Suprapubic skin (tissue), 4 donors: ENCODE data around the gene PRRX1. TPM values are rescaled to one million over a fixed set of nuclear protein-coding genes. Genes with fewer than 3 reads are reported as not detected.

Source experiments
- DNase-seq, 2 donors: peaks; one replicate each; pipeline ENCODE4 v3.0.0-alpha.2; 2019; ENCODE audit warnings: low spot score in 2 of 2
- H3K27ac ChIP-seq: fragments of 200-600 bp; sonication (generic); one replicate; pipeline ENCODE4 v1.5.1; 2019
- H3K27me3 ChIP-seq: fragments of 200-600 bp; sonication (generic); one replicate; pipeline ENCODE4 v1.5.1; 2019
- H3K36me3 ChIP-seq: fragments of 200-600 bp; sonication (generic); one replicate; pipeline ENCODE4 v1.5.1; 2019
- H3K4me1 ChIP-seq: fragments of 200-600 bp; sonication (generic); one replicate; pipeline ENCODE4 v1.5.1; 2019
- H3K4me3 ChIP-seq: fragments of 200-600 bp; sonication (generic); one replicate; pipeline ENCODE4 v1.5.1; 2019; ENCODE audit warnings: mild to moderate bottlenecking
- H3K9me3 ChIP-seq: fragments of 200-600 bp; sonication (generic); one replicate; pipeline ENCODE4 v1.5.1; 2019
- EP300 ChIP-seq: sonication (generic); formaldehyde crosslinking; IDR thresholded peaks from one replicate; pipeline ENCODE4 v1.6.1; 2017; ENCODE audit warnings: antibody characterized with exemption
- POLR2A ChIP-seq, 2 donors: fragments of 450-650 bp; IDR thresholded peaks; one replicate each; pipeline ENCODE4 v1.6.1; 2017; ENCODE audit warnings: antibody characterized with exemption in 2 of 2, mild to moderate bottlenecking in 2 of 2, moderate library complexity in 2 of 2
- POLR2AphosphoS5 ChIP-seq, 3 donors: sonication (generic); formaldehyde crosslinking; IDR thresholded peaks; one replicate each; pipeline ENCODE4 v1.6.1; 2017; ENCODE audit warnings: antibody characterized with exemption in 3 of 3
- WGBS: methylation state at CpG from one replicate; pipeline ENCODE4 v1.1.5; 2018; 5-methylcytosine and 5-hydroxymethylcytosine counted together
- total RNA-seq, 4 donors: library from RNA; depleted of rRNA; stranded (reverse); fragments of >200 nt; gene quantifications; one replicate each; pipeline ENCODE4 v1.1.0, GENCODE V29; 2016
- TF ChIP-seq, protein P1 (sequence below), 2 donors: fragments of 200-600 bp in 1 of 2; fragments of 450-650 bp in 1 of 2; sonication (generic) in 1 of 2; IDR thresholded peaks; one replicate each; pipeline ENCODE4 v1.5.1; 2016 to 2019; ENCODE audit warnings: antibody characterized with exemption in 2 of 2, mild to moderate bottlenecking in 1 of 2, moderate library complexity in 1 of 2

Gene PRRX1
- total RNA-seq, 4 donors from 2014 or later = 14.7 to 32.5 (median 23.5) TPM

DNA sequence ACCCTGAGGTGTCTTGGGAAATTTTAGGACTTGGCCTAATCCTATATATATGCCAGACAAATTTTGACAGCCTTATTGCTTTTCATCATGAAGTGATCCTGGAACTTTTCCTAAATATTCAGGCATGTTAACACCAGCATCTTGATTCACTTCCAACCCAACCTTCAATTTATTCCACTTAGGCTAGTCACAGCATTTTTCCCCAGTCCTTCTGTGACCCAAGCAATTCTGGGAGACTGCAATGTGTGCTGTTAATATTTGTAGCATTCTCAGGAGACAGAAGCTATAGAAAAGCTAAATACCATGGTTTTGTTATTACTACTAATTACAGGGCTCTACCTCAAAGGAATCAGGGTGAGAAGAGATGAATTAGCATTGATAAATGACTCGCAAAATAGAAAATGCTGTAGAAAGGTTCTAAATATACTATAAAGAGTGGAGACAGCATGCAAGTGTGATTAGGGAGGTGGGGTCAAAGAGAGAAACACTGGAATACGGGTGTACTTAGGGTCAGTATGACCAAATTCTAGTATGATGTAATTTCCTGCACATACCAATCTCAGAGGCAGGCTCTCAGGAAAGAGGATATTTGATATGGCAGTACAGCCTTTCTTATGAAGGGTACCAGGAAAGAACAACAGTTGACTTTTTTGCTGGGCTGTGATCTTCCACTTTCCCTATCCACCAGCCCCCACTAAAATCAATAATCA is 29.1 kb downstream of the PRRX1 start:
- Histone ChIP-seq H3K4me1 (peaks cover 29% of the 10 kb centered on the region), H3K27me3 (no peaks in the 10 kb centered on the region), H3K36me3 (no peaks in the 10 kb centered on the region), H3K27ac (peak overlapping the region; percentile 44), H3K9me3 (no peaks in the 10 kb centered on the region), H3K4me3 (no peak overlapping the region)
- WGBS = 31% methylated on average over 2 of the region's 2 CpGs
- TF ChIP-seq POLR2A (IDR thresholded peaks at IDR 0.05) (no peak), EP300 (no peak), POLR2AphosphoS5 (IDR thresholded peaks at IDR 0.05) (no peak)
- TF ChIP-seq, protein P1, sequence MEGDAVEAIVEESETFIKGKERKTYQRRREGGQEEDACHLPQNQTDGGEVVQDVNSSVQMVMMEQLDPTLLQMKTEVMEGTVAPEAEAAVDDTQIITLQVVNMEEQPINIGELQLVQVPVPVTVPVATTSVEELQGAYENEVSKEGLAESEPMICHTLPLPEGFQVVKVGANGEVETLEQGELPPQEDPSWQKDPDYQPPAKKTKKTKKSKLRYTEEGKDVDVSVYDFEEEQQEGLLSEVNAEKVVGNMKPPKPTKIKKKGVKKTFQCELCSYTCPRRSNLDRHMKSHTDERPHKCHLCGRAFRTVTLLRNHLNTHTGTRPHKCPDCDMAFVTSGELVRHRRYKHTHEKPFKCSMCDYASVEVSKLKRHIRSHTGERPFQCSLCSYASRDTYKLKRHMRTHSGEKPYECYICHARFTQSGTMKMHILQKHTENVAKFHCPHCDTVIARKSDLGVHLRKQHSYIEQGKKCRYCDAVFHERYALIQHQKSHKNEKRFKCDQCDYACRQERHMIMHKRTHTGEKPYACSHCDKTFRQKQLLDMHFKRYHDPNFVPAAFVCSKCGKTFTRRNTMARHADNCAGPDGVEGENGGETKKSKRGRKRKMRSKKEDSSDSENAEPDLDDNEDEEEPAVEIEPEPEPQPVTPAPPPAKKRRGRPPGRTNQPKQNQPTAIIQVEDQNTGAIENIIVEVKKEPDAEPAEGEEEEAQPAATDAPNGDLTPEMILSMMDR (IDR thresholded peaks at IDR 0.05) = no peak
- no peak for DNase-seq

DNA sequence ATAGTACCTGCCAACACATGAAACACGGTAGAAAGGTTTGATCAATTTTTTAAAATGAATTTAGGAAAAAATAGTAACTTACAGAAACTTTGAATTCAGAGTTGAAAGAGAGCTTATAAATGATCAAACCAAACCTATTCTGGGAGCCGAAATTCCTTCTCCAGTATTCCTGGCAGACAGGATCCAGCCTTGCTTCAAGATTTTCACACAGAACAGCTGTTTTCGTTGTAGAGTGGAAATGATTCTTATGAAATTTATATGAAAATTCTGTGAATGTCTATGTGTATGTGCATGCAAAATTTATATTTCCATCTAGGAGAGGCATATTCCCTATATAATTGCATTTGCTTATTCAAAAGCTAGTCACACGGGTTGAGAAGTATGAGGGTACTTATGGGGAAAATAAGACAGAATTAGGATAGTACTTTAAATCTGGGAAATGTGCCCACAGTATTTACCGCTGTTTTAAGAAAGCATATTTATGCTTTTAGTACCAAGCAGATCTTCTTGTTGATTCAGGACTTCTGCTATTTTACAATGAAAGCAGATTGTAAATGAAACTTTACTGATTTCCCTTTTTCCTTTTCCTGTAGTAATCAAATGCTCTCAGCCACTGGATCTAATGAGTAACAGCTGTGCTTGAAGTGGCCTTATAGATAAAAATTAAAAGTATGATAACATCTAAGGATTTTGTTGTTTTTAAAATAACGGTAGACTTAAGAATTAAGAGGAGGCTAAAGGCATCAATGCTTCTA is 30.4 kb downstream of the PRRX1 start:
- TF ChIP-seq POLR2AphosphoS5 (IDR thresholded peaks at IDR 0.05) = no peak
- TF ChIP-seq POLR2A (IDR thresholded peaks at IDR 0.05) = no peak
- TF ChIP-seq EP300 = no peak
- TF ChIP-seq, protein P1 (IDR thresholded peaks at IDR 0.05) = no peak
- DNase-seq = no peak
- H3K27ac ChIP-seq = no peak overlapping the region
- no peaks in the 10 kb centered on the region for H3K9me3 ChIP-seq
- no peak overlapping the region for H3K4me3 ChIP-seq
- H3K27me3 ChIP-seq = no peaks in the 10 kb centered on the region
- H3K36me3 ChIP-seq = no peaks in the 10 kb centered on the region
- H3K4me1 ChIP-seq = peaks cover 40% of the 10 kb centered on the region
- 30% methylated on average over 6 of the region's 6 CpGs for WGBS

- H3K4me1 ChIP-seq = peaks cover 50% of the 10 kb centered on the region
- H3K36me3 ChIP-seq = no peaks in the 10 kb centered on the region
- DNase-seq = no peak
- H3K9me3 ChIP-seq = no peaks in the 10 kb centered on the region
- TF ChIP-seq POLR2A (IDR thresholded peaks at IDR 0.05) (no peak), POLR2AphosphoS5 (IDR thresholded peaks at IDR 0.05) (no peak), EP300 (no peak)
- TF ChIP-seq, protein P1 (IDR thresholded peaks at IDR 0.05) = no peak
- no peak overlapping the region for H3K27ac ChIP-seq
- H3K4me3 ChIP-seq = no peak overlapping the region
- H3K27me3 ChIP-seq = no peaks in the 10 kb centered on the region
- 65% methylated on average over 6 of the region's 6 CpGs for WGBS
Measured at GRCh38 chr1:170695955-170696590, 32.1 kb downstream of the PRRX1 start.

- Histone ChIP-seq H3K27me3 (no peaks in the 10 kb centered on the region), H3K27ac (no peak overlapping the region), H3K9me3 (no peaks in the 10 kb centered on the region), H3K4me1 (peaks cover 53% of the 10 kb centered on the region), H3K4me3 (no peak overlapping the region), H3K36me3 (no peaks in the 10 kb centered on the region)
- DNase-seq = no peak
- TF ChIP-seq EP300 = no peak
- no peak for TF ChIP-seq POLR2A (IDR thresholded peaks at IDR 0.05)
- TF ChIP-seq, protein P1 (IDR thresholded peaks at IDR 0.05) = no peak
- no peak for TF ChIP-seq POLR2AphosphoS5 (IDR thresholded peaks at IDR 0.05)
- 39% methylated on average over 6 of the region's 6 CpGs for WGBS
Measured at GRCh38 chr1:170696591-170697290, 32.8 kb downstream of the PRRX1 start.
